ENCODE data around the gene COL4A2.

DNA sequence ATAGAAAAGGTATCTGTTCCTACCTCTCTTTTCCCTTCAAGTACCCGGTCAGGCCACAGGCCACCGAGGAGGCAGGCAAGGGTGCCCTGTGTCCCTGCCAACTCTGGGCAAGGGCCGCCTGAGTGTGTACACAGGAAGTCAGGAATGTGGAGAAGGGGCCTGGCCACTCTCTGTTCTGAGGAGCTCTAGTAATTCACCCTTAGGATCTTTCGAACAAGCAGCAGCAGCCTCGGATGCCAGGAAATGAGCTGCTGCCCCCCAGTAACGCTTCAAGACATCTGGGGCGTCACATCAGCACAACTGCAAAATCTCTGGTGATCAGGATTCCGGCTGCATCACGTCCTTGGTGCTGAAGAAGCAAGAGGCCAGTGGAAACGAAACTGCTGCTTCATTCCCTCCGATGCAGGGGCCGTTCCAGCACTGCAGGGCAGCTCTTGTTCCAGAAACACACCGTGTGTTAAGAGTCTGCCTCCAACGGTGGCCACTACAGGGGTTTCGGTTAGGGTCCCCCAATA lies 252.4 kb downstream of the COL4A2 start:
- TF ChIP-seq CTCF (IDR thresholded peaks at IDR 0.05) = peak in 2 of 6 experiments; percentile 7 to 28
- peak; percentile 23 to 38 for TF ChIP-seq POLR2A (IDR thresholded peaks at IDR 0.05)
